Peyer's patch (tissue), 4 donors: ENCODE results near the gene IGFBP1. TPM values are rescaled to one million over a fixed set of nuclear protein-coding genes. Genes with fewer than 3 reads are reported as not detected.

Experiments used
- DNase-seq, 3 donors: peaks; one replicate each; pipeline ENCODE4 v3.0.0-alpha.2; 2017 to 2019
- H3K27ac ChIP-seq, 4 donors: fragments of 200-600 bp; sonication (generic); one replicate each; pipeline ENCODE4 v1.5.1; 2016 to 2019
- H3K27me3 ChIP-seq, 2 donors: fragments of 200-600 bp; sonication (generic); one replicate each; pipeline ENCODE4 v1.5.1; 2019
- H3K36me3 ChIP-seq, 3 donors: fragments of 200-600 bp; sonication (generic); one replicate each; pipeline ENCODE4 v1.5.1; 2016 to 2019
- H3K4me1 ChIP-seq, 4 donors: fragments of 200-600 bp; sonication (generic); one replicate each; pipeline ENCODE4 v1.5.1; 2016 to 2019
- H3K4me3 ChIP-seq, 4 donors: fragments of 200-600 bp; sonication (generic); 1 replicate in 3 of 4; 2 replicates in 1 of 4; pipeline ENCODE4 v1.5.1; 2016 to 2019; ENCODE audit warnings: mild to moderate bottlenecking in 1 of 4
- H3K9me3 ChIP-seq, 4 donors: fragments of 200-600 bp; sonication (generic); one replicate each; pipeline ENCODE4 v1.5.1; 2016 to 2019; ENCODE audit warnings: mild to moderate bottlenecking in 1 of 4
- POLR2A ChIP-seq, 2 donors: fragments of 450-650 bp; IDR thresholded peaks; one replicate each; pipeline ENCODE4 v1.5.1; 2017; ENCODE audit warnings: antibody characterized with exemption in 2 of 2, mild to moderate bottlenecking in 2 of 2, moderate library complexity in 2 of 2
- total RNA-seq, 4 donors: library from RNA; depleted of rRNA; stranded (reverse); fragments of >200 nt; gene quantifications; one replicate each; pipeline ENCODE4 v1.1.0, GENCODE V29; 2016
- TF ChIP-seq, protein P1 (sequence below), 6 experiments: fragments of 450-650 bp in 4 of 6; fragments of 200-600 bp in 2 of 6; sonication (generic) in 1 of 6; IDR thresholded peaks; one replicate each; pipeline ENCODE4 v1.5.1; 2017 to 2019; ENCODE audit warnings: antibody characterized with exemption in 6 of 6, mild to moderate bottlenecking in 3 of 6, moderate library complexity in 1 of 6

The IGFBP1 gene
- total RNA-seq, 4 donors from 2014 or later: not detected

DNA sequence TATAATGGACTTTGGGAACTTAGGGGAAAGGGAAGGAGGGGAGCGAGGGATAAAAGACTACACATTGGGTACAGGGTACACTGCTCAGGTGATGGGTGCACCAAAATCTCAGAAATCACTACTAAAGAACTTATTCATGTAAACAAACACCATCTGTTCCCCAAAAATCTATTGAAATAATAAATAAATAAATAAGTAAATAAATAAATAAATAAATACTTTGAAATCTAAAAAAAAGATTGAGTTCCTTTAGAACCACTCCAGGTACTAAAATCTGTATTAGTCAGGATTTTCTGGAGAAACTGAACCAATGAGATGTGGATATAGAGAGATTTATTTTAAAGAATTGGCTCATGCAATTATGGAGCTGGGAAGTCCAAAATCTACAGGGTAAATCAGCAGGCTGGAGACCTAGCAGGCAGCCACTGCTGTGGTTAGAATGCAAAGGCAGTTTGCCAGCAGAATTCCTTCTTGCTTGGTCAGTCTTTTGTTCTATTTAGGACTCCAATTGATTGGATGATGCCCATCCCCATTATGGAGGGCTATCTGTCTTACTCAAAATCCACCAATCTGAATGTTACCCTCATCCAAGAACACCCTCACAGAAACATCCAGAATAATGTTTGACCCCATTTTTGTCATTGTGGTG, 8.9 kb downstream of the IGFBP1 start:
- Histone ChIP-seq H3K27ac (no peak overlapping the region), H3K4me3 (no peak overlapping the region), H3K4me1 (no peaks in the 10 kb centered on the region), H3K27me3 (no peaks in the 10 kb centered on the region), H3K9me3 (no peaks in the 10 kb centered on the region), H3K36me3 (no peaks in the 10 kb centered on the region)
- TF ChIP-seq POLR2A (IDR thresholded peaks at IDR 0.05): no peak
- TF ChIP-seq, protein P1, sequence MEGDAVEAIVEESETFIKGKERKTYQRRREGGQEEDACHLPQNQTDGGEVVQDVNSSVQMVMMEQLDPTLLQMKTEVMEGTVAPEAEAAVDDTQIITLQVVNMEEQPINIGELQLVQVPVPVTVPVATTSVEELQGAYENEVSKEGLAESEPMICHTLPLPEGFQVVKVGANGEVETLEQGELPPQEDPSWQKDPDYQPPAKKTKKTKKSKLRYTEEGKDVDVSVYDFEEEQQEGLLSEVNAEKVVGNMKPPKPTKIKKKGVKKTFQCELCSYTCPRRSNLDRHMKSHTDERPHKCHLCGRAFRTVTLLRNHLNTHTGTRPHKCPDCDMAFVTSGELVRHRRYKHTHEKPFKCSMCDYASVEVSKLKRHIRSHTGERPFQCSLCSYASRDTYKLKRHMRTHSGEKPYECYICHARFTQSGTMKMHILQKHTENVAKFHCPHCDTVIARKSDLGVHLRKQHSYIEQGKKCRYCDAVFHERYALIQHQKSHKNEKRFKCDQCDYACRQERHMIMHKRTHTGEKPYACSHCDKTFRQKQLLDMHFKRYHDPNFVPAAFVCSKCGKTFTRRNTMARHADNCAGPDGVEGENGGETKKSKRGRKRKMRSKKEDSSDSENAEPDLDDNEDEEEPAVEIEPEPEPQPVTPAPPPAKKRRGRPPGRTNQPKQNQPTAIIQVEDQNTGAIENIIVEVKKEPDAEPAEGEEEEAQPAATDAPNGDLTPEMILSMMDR (IDR thresholded peaks at IDR 0.05): no peak
- DNase-seq: no peak

DNA sequence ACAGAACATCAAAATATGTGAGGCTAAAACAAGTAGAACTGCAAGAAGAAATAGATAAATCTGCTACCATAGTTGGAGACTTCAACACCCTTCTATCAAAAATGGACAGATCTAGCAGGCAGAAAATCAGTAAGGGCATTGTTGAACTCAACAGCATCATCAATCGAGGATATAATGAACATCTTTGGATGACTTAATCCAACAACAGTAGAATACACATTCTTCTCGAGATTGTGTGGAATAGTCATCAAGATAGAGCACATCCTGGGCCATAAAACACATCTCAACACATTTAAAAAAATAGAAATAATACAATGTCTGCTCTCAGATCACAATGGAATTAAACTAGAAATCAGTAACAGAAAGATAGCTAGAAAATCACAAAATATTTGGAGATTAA, 9.9 kb downstream of the IGFBP1 start:
- Histone ChIP-seq H3K27ac (no peak overlapping the region), H3K4me1 (no peaks in the 10 kb centered on the region), H3K4me3 (no peak overlapping the region), H3K36me3 (no peaks in the 10 kb centered on the region), H3K27me3 (no peaks in the 10 kb centered on the region), H3K9me3 (no peaks in the 10 kb centered on the region)
- DNase-seq: no peak
- TF ChIP-seq POLR2A (IDR thresholded peaks at IDR 0.05): no peak
- TF ChIP-seq, protein P1 (IDR thresholded peaks at IDR 0.05): no peak

DNA sequence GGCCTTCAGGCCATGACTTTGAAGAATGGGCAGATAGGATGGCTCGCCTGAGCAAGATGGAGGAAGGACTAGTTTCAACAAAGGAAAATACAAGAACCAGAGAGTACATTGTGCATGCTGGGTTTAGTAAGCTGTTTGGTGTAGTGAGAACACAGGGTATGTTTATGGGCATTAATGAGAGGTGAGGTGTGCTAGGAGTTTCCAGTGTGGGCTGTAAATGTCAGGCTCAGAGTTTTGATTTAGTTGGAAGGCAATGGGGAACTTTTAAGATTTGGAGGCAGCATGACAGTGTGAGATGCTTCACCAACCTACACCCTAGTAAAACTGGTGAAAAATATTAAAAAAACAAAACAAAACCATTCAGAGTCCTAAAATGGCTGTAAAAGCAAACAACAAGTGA, 13.3 kb downstream of the IGFBP1 start:
- H3K27ac ChIP-seq: no peak overlapping the region
- no peaks in the 10 kb centered on the region for H3K4me1 ChIP-seq

DNA sequence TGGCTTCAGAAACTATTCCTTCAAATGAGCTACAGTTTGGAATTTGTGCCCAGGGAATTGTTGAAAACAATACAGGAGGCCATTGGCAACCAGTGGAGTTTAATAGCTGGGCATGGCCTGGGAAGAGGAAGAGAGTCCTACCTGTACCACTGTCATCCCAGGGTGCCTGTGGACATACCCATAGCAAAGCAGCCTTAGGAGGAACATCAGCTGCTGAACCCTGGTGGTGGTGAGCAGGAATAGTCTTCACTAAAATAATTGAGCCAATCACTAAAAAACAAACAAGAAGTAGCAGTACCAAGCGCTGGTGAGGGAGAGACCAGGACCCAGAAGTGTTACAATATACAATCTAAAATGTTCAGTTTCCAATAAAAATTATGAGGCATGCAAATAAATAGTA, 14.5 kb downstream of the IGFBP1 start:
- no peaks in the 10 kb centered on the region for H3K9me3 ChIP-seq
- no peaks in the 10 kb centered on the region for H3K4me1 ChIP-seq
- no peaks in the 10 kb centered on the region for H3K36me3 ChIP-seq
- H3K27ac ChIP-seq: no peak overlapping the region
- no peaks in the 10 kb centered on the region for H3K27me3 ChIP-seq
- H3K4me3 ChIP-seq: no peak overlapping the region
- TF ChIP-seq, protein P1 (IDR thresholded peaks at IDR 0.05): no peak
- no peak for TF ChIP-seq POLR2A (IDR thresholded peaks at IDR 0.05)
- no peak for DNase-seq

More for the DNA sequence above, 13.3 kb downstream of the IGFBP1 start:
- no peak for DNase-seq
- H3K9me3 ChIP-seq: no peaks in the 10 kb centered on the region
- no peak for TF ChIP-seq POLR2A (IDR thresholded peaks at IDR 0.05)
- TF ChIP-seq, protein P1 (IDR thresholded peaks at IDR 0.05): no peak
- H3K27me3 ChIP-seq: no peaks in the 10 kb centered on the region
- H3K4me3 ChIP-seq: no peak overlapping the region
- no peaks in the 10 kb centered on the region for H3K36me3 ChIP-seq

DNA sequence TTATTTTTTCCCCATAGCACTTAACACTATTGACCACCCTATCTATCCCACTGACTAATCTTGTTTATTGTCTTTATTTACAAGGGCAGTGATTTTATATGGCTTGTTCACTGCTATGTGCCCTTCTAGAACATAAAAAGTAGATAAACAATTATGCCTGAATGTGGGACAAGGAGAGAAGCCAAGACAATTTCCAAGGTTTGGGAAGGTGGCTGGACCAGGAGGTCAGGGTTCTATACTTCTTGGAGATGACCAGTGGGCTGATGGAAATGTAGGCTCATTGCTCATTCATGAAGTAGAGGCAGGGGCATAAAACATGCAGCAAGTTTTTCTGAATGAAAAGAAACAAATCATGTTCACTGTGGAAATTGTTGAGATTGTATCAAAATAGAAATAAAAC, 21.3 kb downstream of the IGFBP1 start:
- H3K27ac ChIP-seq: no peak overlapping the region
- H3K9me3 ChIP-seq: no peaks in the 10 kb centered on the region
- H3K36me3 ChIP-seq: peaks cover 0 to 9% (median 0%) of the 10 kb centered on the region in 3 donors
- no peaks in the 10 kb centered on the region for H3K4me1 ChIP-seq
- TF ChIP-seq, protein P1 (IDR thresholded peaks at IDR 0.05): no peak
- no peak for TF ChIP-seq POLR2A (IDR thresholded peaks at IDR 0.05)
- H3K4me3 ChIP-seq: no peak overlapping the region
- DNase-seq: no peak
- H3K27me3 ChIP-seq: no peaks in the 10 kb centered on the region
